ENCODE data around the gene OR6J1.
"Not testable (repeated sequence)": the region's sequence is repeated elsewhere in the genome, so short reads cannot be mapped to it uniquely, and the experiment has no call there.

The OR6J1 gene

GRCh38 chr14:22650960-22651521, 6.9 kb upstream of the OR6J1 start:
- DNase-seq (ENCODE audit: low read depth) = no peak

GRCh38 chr14:22650046-22650739, 6.0 kb upstream of the OR6J1 start:
- no peak for DNase-seq (ENCODE audit: low read depth)

GRCh38 chr14:22648506-22648905, 4.4 kb upstream of the OR6J1 start:
- no peak for DNase-seq (ENCODE audit: low read depth)

GRCh38 chr14:22646570-22647254, 2.6 kb upstream of the OR6J1 start:
- DNase-seq (ENCODE audit: low read depth) = no peak

GRCh38 chr14:22641846-22642245, 2.3 kb downstream of the OR6J1 start:
- no peak for DNase-seq (ENCODE audit: low read depth)

GRCh38 chr14:22640192-22640591, 4.0 kb downstream of the OR6J1 start:
- DNase-seq (ENCODE audit: low read depth) = no peak

GRCh38 chr14:22635980-22636379, 8.2 kb downstream of the OR6J1 start:
- DNase-seq (ENCODE audit: low read depth) = not testable (repeated sequence)

- DNase-seq (ENCODE audit: low read depth) = no peak
Measured at GRCh38 chr14:22634233-22634900, 9.8 kb downstream of the OR6J1 start.

GRCh38 chr14:22630486-22630885, 13.7 kb downstream of the OR6J1 start:
- no peak for DNase-seq (ENCODE audit: low read depth)

GRCh38 chr14:22630066-22630465, 14.1 kb downstream of the OR6J1 start:
- no peak for DNase-seq (ENCODE audit: low read depth)

- no peak for DNase-seq (ENCODE audit: low read depth)
Measured at GRCh38 chr14:22629361-22629760, 14.8 kb downstream of the OR6J1 start.

- no peak for DNase-seq (ENCODE audit: low read depth)
Measured at GRCh38 chr14:22627506-22628263, 16.5 kb downstream of the OR6J1 start.

- no peak for DNase-seq (ENCODE audit: low read depth)
Measured at GRCh38 chr14:22626590-22626989, 17.6 kb downstream of the OR6J1 start.

- no peak for DNase-seq (ENCODE audit: low read depth)
Measured at GRCh38 chr14:22623047-22623446, 21.1 kb downstream of the OR6J1 start.

GRCh38 chr14:22622255-22622654, 21.9 kb downstream of the OR6J1 start:
- no peak for DNase-seq (ENCODE audit: low read depth)

GRCh38 chr14:22615765-22616164, 28.4 kb downstream of the OR6J1 start:
- DNase-seq (ENCODE audit: low read depth) = not testable (repeated sequence)

- DNase-seq (ENCODE audit: low read depth) = no peak
Measured at GRCh38 chr14:22614240-22614799, 29.8 kb downstream of the OR6J1 start.

GRCh38 chr14:22613736-22614239, 30.4 kb downstream of the OR6J1 start:
- no peak for DNase-seq (ENCODE audit: low read depth)

GRCh38 chr14:22613106-22613695, 31.0 kb downstream of the OR6J1 start:
- no peak for DNase-seq (ENCODE audit: low read depth)

GRCh38 chr14:22610931-22611330, 33.2 kb downstream of the OR6J1 start:
- DNase-seq (ENCODE audit: low read depth) = no peak

GRCh38 chr14:22607291-22607690, 36.9 kb downstream of the OR6J1 start:
- DNase-seq (ENCODE audit: low read depth) = no peak

Data from stimulated activated CD8-positive, alpha-beta memory T cell treated with anti-CD3 and anti-CD28 coated beads, Interleukin-7, amount 100 ng/mL, for 24 hours (primary cell).